ENCODE results near the gene USP35. TPM values are rescaled to one million over a fixed set of nuclear protein-coding genes. Genes with fewer than 3 reads are reported as not detected.
A peak's percentile ranks its signal among the peaks of the same experiment; 100 is the strongest.

The USP35 gene
- total RNA-seq, 1 donor = 10.2 TPM

DNA sequence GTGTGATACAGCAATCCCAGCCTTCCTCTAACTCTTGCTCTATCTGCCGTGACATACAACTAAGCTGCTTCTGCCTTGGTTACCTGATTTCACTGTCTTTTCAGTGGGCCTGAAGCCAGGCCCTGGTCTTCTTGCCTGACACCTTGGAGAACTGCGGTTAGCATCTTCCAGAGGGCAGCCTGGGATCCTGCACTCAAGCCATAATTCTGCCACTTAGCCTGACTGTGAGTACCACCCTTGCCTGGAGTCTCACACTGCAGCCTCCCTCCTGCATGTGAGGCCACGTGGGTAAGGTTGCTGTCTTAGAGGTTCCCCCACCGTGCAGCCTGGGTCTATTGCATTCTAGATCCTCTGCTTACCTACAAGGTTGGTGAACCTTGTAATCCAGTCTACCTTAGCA, 35.8 kb downstream of the USP35 start:
- TF ChIP-seq, protein P1, sequence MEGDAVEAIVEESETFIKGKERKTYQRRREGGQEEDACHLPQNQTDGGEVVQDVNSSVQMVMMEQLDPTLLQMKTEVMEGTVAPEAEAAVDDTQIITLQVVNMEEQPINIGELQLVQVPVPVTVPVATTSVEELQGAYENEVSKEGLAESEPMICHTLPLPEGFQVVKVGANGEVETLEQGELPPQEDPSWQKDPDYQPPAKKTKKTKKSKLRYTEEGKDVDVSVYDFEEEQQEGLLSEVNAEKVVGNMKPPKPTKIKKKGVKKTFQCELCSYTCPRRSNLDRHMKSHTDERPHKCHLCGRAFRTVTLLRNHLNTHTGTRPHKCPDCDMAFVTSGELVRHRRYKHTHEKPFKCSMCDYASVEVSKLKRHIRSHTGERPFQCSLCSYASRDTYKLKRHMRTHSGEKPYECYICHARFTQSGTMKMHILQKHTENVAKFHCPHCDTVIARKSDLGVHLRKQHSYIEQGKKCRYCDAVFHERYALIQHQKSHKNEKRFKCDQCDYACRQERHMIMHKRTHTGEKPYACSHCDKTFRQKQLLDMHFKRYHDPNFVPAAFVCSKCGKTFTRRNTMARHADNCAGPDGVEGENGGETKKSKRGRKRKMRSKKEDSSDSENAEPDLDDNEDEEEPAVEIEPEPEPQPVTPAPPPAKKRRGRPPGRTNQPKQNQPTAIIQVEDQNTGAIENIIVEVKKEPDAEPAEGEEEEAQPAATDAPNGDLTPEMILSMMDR (IDR thresholded peaks at IDR 0.05; ENCODE audit: insufficient read depth, low read length) = no peak
- no peak overlapping the region for H3K4me3 ChIP-seq (ENCODE audit: low read depth, low read length)
- no peak for DNase-seq (ENCODE audit: low read depth)

DNA sequence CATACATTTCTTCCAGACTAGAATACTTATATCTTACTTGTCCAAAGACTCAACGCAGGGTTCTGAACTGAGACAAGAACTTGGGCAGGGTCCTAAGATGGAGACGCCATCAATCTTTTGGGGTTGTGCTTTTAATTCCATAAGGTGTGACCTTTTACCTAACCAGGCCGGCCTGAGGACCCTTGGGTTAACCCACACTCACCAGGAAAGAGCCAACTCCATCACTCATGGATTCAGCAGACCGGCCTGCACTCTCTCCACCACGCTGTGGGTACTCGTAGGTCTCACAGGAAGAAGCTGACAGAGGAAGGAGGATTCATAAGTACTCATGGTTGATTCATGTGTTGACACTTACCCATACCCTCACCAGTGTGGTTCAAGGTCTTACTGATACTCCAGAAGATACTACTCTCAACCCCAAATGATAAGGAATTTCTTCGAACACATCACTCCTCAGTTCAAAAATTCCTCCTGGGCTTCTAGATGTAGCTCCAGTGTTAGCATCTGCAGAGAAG, 36.2 kb downstream of the USP35 start:
- DNase-seq (ENCODE audit: low read depth) = no peak
- TF ChIP-seq, protein P1 (IDR thresholded peaks at IDR 0.05; ENCODE audit: insufficient read depth, low read length) = no peak
- H3K4me3 ChIP-seq (ENCODE audit: low read depth, low read length) = no peak overlapping the region

DNA sequence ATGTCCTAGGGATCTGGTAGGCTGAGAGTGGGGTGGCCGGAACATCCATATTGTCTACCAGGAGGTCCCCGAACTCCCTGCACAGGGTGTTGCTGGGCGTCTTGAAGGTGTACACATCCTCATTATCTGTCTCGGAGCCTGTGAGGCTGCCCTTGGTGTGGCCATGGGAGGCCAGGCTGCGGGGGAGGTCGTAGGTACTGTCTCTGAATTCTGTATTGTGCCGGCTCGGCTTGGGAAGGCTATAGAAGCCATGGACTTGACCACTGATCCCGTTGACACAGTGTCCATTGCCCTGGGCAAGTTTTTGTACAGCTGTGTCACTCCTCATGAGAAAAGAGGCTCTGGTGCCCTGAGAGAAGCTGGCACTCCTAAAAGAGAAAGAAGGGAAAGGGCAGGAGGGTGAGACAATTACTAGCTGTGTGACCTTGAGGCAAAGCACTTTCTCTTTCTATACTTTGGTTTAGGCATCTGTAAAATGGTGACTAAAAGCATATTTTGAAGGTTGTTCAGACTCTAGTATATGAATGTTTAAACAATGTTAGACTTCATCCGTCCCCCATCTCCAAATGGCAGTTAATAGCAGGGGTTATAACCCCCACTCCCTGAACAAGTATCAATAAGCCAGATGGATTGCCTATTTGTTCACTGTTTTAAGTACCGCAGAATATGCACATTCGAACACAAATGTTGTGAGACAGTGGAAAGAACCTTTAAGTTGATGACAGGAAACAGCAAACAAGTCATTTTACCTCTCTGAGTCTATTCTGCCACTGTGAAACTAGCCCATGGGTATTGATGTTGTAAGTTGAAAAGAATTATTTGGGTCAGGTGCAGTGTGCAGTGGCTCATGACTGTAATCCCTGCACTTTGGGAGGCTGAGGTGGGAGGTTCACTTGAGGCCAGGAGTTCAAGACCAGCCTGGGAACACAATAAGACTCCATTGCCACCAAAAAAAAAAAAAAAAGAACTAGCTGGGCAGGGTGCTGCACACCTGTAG, 38.3 kb downstream of the USP35 start:
- no peak for DNase-seq (ENCODE audit: low read depth)
- H3K4me3 ChIP-seq (ENCODE audit: low read depth, low read length) = no peak overlapping the region
- TF ChIP-seq, protein P1 (IDR thresholded peaks at IDR 0.05; ENCODE audit: insufficient read depth, low read length) = no peak

DNA sequence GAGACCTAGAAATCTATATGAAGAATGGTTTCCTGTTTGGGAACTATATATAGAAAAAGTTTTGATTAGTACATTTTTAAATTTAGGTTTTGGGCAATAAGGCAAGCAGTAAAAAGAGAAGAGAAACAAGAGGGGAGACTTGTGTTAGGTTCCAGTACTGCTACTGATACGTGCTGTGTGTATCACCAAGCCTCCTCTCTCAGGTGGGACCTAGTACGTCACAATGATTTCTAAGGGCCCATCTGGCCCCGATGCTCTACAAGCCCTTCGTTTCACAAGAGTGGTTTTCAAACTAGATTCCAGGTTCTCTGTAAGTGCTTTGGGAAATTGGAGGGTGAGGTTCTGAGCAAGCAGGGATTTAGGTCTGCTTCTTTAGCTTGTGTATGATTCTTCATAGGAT, 39.2 kb downstream of the USP35 start:
- H3K4me3 ChIP-seq (ENCODE audit: low read depth, low read length) = no peak overlapping the region
- no peak for DNase-seq (ENCODE audit: low read depth)
- TF ChIP-seq, protein P1 (IDR thresholded peaks at IDR 0.05; ENCODE audit: insufficient read depth, low read length) = peak; percentile 3

DNA sequence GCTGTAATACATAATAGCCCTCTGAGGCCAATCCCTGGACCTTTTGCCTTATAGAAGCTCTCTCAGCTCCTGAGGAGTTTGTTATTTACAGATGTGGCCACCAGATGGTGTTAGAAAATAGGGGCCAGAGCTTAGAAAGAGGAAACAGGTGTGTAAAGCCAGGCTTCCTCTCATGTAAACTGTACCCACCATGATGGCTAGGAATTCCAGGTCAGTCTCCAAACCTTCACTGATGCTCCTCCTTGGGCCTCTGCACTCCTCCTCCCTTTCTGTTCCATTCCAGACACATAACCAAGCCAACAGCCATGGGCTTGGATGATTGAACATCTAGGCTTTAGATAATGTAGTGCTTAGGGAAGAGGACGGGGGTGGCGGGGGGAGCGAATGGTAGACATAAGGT, 39.7 kb downstream of the USP35 start:
- DNase-seq (ENCODE audit: low read depth) = peak; percentile 76
- no peak overlapping the region for H3K4me3 ChIP-seq (ENCODE audit: low read depth, low read length)
- TF ChIP-seq, protein P1 (IDR thresholded peaks at IDR 0.05; ENCODE audit: insufficient read depth, low read length) = peak; percentile 57

DNA sequence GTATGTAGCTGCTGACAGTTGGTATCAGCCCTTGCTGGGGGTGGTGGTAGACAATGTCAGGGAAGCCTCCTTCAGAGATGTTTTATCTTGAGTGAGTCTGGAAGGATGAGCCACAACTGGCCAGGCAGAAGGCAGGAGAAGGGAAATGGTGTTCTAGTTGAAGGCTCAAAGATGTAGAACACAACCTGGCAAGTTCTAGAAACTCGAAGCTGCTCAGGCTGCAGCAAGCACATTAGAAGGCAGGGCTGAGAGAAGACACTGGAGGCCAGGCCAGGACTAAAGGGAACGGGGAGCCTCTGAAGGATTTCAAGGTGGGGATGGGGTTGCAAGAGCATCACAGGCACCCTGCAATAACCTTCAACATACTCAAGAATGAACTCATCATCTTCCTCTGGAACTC, 40.4 kb downstream of the USP35 start:
- DNase-seq (ENCODE audit: low read depth) = no peak
- TF ChIP-seq, protein P1 (IDR thresholded peaks at IDR 0.05; ENCODE audit: insufficient read depth, low read length) = no peak
- no peak overlapping the region for H3K4me3 ChIP-seq (ENCODE audit: low read depth, low read length)
